Left cardiac atrium (tissue), 4 donors: ENCODE results near the gene RTRAF. TPM values are rescaled to one million over a fixed set of nuclear protein-coding genes. Genes with fewer than 3 reads are reported as not detected.

ENCODE experiments used
- ATAC-seq, 2 donors: fragments of 200-7000 bp; cut with Tn5 transposase; one replicate each; pipeline ENCODE4 v1.9.1; 2020; ENCODE audit warnings: mild to moderate bottlenecking in 2 of 2, moderate library complexity in 2 of 2
- DNase-seq: peaks from one replicate; pipeline ENCODE4 v3.0.0-alpha.2; 2020
- intact Hi-C, 2 donors: fragments of 100-400 bp; cut with DNase I; formaldehyde crosslinking; loops; one replicate each; pipeline versions ENCODE4 v1.14.1 to v1.15.1; 2022 to 2023
- total RNA-seq, 2 donors: library from RNA; stranded (reverse); fragmentation: NEBNext Ultra II Directional; extraction: Animal tissue kit (Norgen Biotek cat#: 25700); gene quantifications; one replicate each; pipeline ENCODE4 v1.2.1, GENCODE V29; 2021
- donor health status: DM: no; HTN: yes; CAD: no.
- donor health status: DM: no; HTN: yes; CAD: no; lungs with severe emphysema.
- donor health status: DM: yes; HTN: yes; CAD: no.
- donor health status: Dilated cardiomyopathy.

RTRAF gene
- total RNA-seq, 2 donors from 2014 or later, result 172 to 187 TPM

GRCh38 chr14:51981218-51981854 lies 8.0 kb upstream of the RTRAF start:
- ATAC-seq (no peak), DNase-seq (no peak)
- intact Hi-C loops, result no loop called here

GRCh38 chr14:51988221-51988620 lies 1.1 kb upstream of the RTRAF start:
- intact Hi-C loops, result no loop called here
- ATAC-seq (no peak), DNase-seq (no peak)

- DNase-seq (no peak), ATAC-seq (no peak)
- intact Hi-C loops, result loop anchor here in 1 of 2 donors (10.0 kb wide), 1 partner anchor 284 kb away; no protein-coding TSS in a partner anchor
Measured at GRCh38 chr14:51990488-51990887, 1.1 kb downstream of the RTRAF start.

GRCh38 chr14:51993285-51993920 lies 4.1 kb downstream of the RTRAF start:
- intact Hi-C loops, result loop anchor here in 1 of 2 donors (10.0 kb wide), 1 partner anchor 281 kb away; no protein-coding TSS in a partner anchor
- DNase-seq (no peak), ATAC-seq (no peak)

- intact Hi-C loops, result loop anchor here (5.0 to 10.0 kb wide), 3 partner anchors 71 to 279 kb away; partner anchors contain the start of gene NID2 (in 1 of the 2)
- ATAC-seq, result no peak
Measured at GRCh38 chr14:51996148-51996746, 6.9 kb downstream of the RTRAF start.

GRCh38 chr14:51998348-51998747 lies 9.0 kb downstream of the RTRAF start:
- intact Hi-C loops, result loop anchor here (5.0 to 10.0 kb wide), 3 partner anchors 69 to 276 kb away; partner anchors contain the start of gene NID2 (in 1 of the 2)

More at GRCh38 chr14:51996148-51996746, 6.9 kb downstream of the RTRAF start:
- DNase-seq, result no peak

GRCh38 chr14:51999084-51999483 lies 9.7 kb downstream of the RTRAF start:
- DNase-seq, result no peak
- intact Hi-C loops, result loop anchor here (5.0 to 10.0 kb wide), 3 partner anchors 68 to 276 kb away; partner anchors contain the start of gene NID2 (in 1 of the 2)
- ATAC-seq, result no peak

More at GRCh38 chr14:51998348-51998747, 9.0 kb downstream of the RTRAF start:
- no peak for DNase-seq
- no peak for ATAC-seq

GRCh38 chr14:52000019-52000582 lies 10.8 kb downstream of the RTRAF start:
- DNase-seq (no peak), ATAC-seq (no peak)
- intact Hi-C loops, result no loop called here

- DNase-seq, result no peak
- intact Hi-C loops, result no loop called here
- ATAC-seq, result no peak
Measured at GRCh38 chr14:52000696-52001095, 11.3 kb downstream of the RTRAF start.

- peak in 1 of 2 donors; percentile 33 for ATAC-seq
- no peak for DNase-seq
- intact Hi-C loops, result no loop called here
Measured at GRCh38 chr14:52002542-52002941, 13.2 kb downstream of the RTRAF start.

- intact Hi-C loops, result no loop called here
- ATAC-seq (peak; percentile 58 to 70), DNase-seq (no peak)
Measured at GRCh38 chr14:52003324-52003723, 14.0 kb downstream of the RTRAF start.

GRCh38 chr14:52005625-52006024 lies 16.3 kb downstream of the RTRAF start:
- no peak for ATAC-seq
- no peak for DNase-seq
- intact Hi-C loops, result no loop called here

- ATAC-seq, result no peak
- intact Hi-C loops, result no loop called here
- no peak for DNase-seq
Measured at GRCh38 chr14:52006361-52006760, 17.0 kb downstream of the RTRAF start.

- intact Hi-C loops, result no loop called here
- DNase-seq, result no peak
- no peak for ATAC-seq
Measured at GRCh38 chr14:52007211-52007610, 17.9 kb downstream of the RTRAF start.

GRCh38 chr14:52007637-52008036 lies 18.3 kb downstream of the RTRAF start:
- no peak for DNase-seq
- intact Hi-C loops, result no loop called here
- no peak for ATAC-seq

- DNase-seq, result no peak
- intact Hi-C loops, result no loop called here
- ATAC-seq, result no peak
Measured at GRCh38 chr14:52008136-52008535, 18.8 kb downstream of the RTRAF start.

- DNase-seq (no peak), ATAC-seq (peak in 1 of 2 donors; percentile 20)
- intact Hi-C loops, result loop anchor here in 1 of 2 donors (5.0 kb wide), 1 partner anchor 52 kb away; no protein-coding TSS in a partner anchor
Measured at GRCh38 chr14:52010173-52010693, 20.9 kb downstream of the RTRAF start.

GRCh38 chr14:52011523-52011922 lies 22.2 kb downstream of the RTRAF start:
- intact Hi-C loops, result loop anchor here in 1 of 2 donors (5.0 kb wide), 1 partner anchor 51 kb away; no protein-coding TSS in a partner anchor
- no peak for ATAC-seq
- no peak for DNase-seq

- intact Hi-C loops, result loop anchor here in 1 of 2 donors (5.0 kb wide), 1 partner anchor 50 kb away; no protein-coding TSS in a partner anchor
- peak; percentile 49 to 71 for ATAC-seq
- DNase-seq, result peak; percentile 70
Measured at GRCh38 chr14:52012635-52013034, 23.3 kb downstream of the RTRAF start.
